Measurements from ENCODE around the gene NCOA3.
"Not testable (repeated sequence)": the region's sequence is repeated elsewhere in the genome, so short reads cannot be mapped to it uniquely, and the experiment has no call there.

Gene NCOA3

GRCh38 chr20:47500554-47500953 is 1.1 kb upstream of the NCOA3 start:
- no peak for DNase-seq (ENCODE audit: low read depth, low spot score)

GRCh38 chr20:47501116-47501481 is 588 bp upstream of the NCOA3 start:
- no peak for DNase-seq (ENCODE audit: low read depth, low spot score)

GRCh38 chr20:47502271-47503239 is 868 bp downstream of the NCOA3 start:
- no peak for DNase-seq (ENCODE audit: low read depth, low spot score)

GRCh38 chr20:47503685-47504084 is 2.0 kb downstream of the NCOA3 start:
- no peak for DNase-seq (ENCODE audit: low read depth, low spot score)

- no peak for DNase-seq (ENCODE audit: low read depth, low spot score)
Observed at GRCh38 chr20:47506335-47506734, 4.6 kb downstream of the NCOA3 start.

GRCh38 chr20:47506850-47507249 is 5.2 kb downstream of the NCOA3 start:
- DNase-seq (ENCODE audit: low read depth, low spot score), result no peak

GRCh38 chr20:47507275-47507981 is 5.7 kb downstream of the NCOA3 start:
- not testable (repeated sequence) for DNase-seq (ENCODE audit: low read depth, low spot score)

GRCh38 chr20:47508278-47508677 is 6.6 kb downstream of the NCOA3 start:
- no peak for DNase-seq (ENCODE audit: low read depth, low spot score)

GRCh38 chr20:47509104-47509661 is 7.5 kb downstream of the NCOA3 start:
- no peak for DNase-seq (ENCODE audit: low read depth, low spot score)

GRCh38 chr20:47509685-47510084 is 8.0 kb downstream of the NCOA3 start:
- no peak for DNase-seq (ENCODE audit: low read depth, low spot score)

GRCh38 chr20:47515843-47516242 is 14.2 kb downstream of the NCOA3 start:
- DNase-seq (ENCODE audit: low read depth, low spot score), result no peak

- no peak for DNase-seq (ENCODE audit: low read depth, low spot score)
Observed at GRCh38 chr20:47521059-47521808, 19.5 kb downstream of the NCOA3 start.

- DNase-seq (ENCODE audit: low read depth, low spot score), result no peak
Observed at GRCh38 chr20:47524015-47524784, 22.5 kb downstream of the NCOA3 start.

GRCh38 chr20:47527004-47527800 is 25.5 kb downstream of the NCOA3 start:
- DNase-seq (ENCODE audit: low read depth, low spot score), result no peak

GRCh38 chr20:47529840-47530239 is 28.2 kb downstream of the NCOA3 start:
- no peak for DNase-seq (ENCODE audit: low read depth, low spot score)

- no peak for DNase-seq (ENCODE audit: low read depth, low spot score)
Observed at GRCh38 chr20:47531458-47531857, 29.8 kb downstream of the NCOA3 start.

- DNase-seq (ENCODE audit: low read depth, low spot score), result no peak
Observed at GRCh38 chr20:47532002-47532401, 30.3 kb downstream of the NCOA3 start.

GRCh38 chr20:47533518-47534062 is 31.9 kb downstream of the NCOA3 start:
- DNase-seq (ENCODE audit: low read depth, low spot score), result no peak

GRCh38 chr20:47534405-47534804 is 32.7 kb downstream of the NCOA3 start:
- no peak for DNase-seq (ENCODE audit: low read depth, low spot score)

- DNase-seq (ENCODE audit: low read depth, low spot score), result no peak
Observed at GRCh38 chr20:47535088-47535487, 33.4 kb downstream of the NCOA3 start.

Data from smooth muscle cell of the brain vasculature (primary cell).